ENCODE data around the gene B3GLCT. TPM values are rescaled to one million over a fixed set of nuclear protein-coding genes. Genes with fewer than 3 reads are reported as not detected.

The B3GLCT gene
- total RNA-seq, 2 donors from 2014 or later = 2.8 to 3.1 TPM

- no peaks in the 10 kb centered on the region for H3K27me3 ChIP-seq
- H3K27ac ChIP-seq = no peak overlapping the region
- intact Hi-C loops (cut with DNase I) = no loop called here
- H3K9me3 ChIP-seq = no peaks in the 10 kb centered on the region
- TF ChIP-seq CTCF (IDR thresholded peaks at IDR 0.05) = no peak
- no peak for DNase-seq
- H3K36me3 ChIP-seq = no peaks in the 10 kb centered on the region
- H3K9ac ChIP-seq (ENCODE audit: low read depth in 2 of 2, low read length in 2 of 2) = no peak overlapping the region
- no peaks in the 10 kb centered on the region for H3K4me1 ChIP-seq
- H3K4me3 ChIP-seq = no peak overlapping the region
Observed at GRCh38 chr13:31224174-31224669, 24.4 kb downstream of the B3GLCT start.

- Histone ChIP-seq H3K27me3 (no peaks in the 10 kb centered on the region), H3K27ac (no peak overlapping the region), H3K36me3 (no peaks in the 10 kb centered on the region), H3K9ac (ENCODE audit: low read depth in 2 of 2, low read length in 2 of 2) (no peak overlapping the region), H3K4me3 (no peak overlapping the region), H3K9me3 (no peaks in the 10 kb centered on the region), H3K4me1 (no peaks in the 10 kb centered on the region)
- no peak for TF ChIP-seq CTCF (IDR thresholded peaks at IDR 0.05)
- no peak for DNase-seq
- intact Hi-C loops (cut with DNase I) = no loop called here
Observed at GRCh38 chr13:31224963-31225559, 25.3 kb downstream of the B3GLCT start.

- no peaks in the 10 kb centered on the region for H3K4me1 ChIP-seq
- intact Hi-C loops (cut with DNase I) = no loop called here
- H3K9ac ChIP-seq (ENCODE audit: low read depth in 2 of 2, low read length in 2 of 2) = no peak overlapping the region
- H3K36me3 ChIP-seq = no peaks in the 10 kb centered on the region
- no peak overlapping the region for H3K27ac ChIP-seq
- H3K4me3 ChIP-seq = no peak overlapping the region
- no peaks in the 10 kb centered on the region for H3K9me3 ChIP-seq
- no peaks in the 10 kb centered on the region for H3K27me3 ChIP-seq
- TF ChIP-seq CTCF (IDR thresholded peaks at IDR 0.05) = no peak
- no peak for DNase-seq
Observed at GRCh38 chr13:31225998-31226675, 26.4 kb downstream of the B3GLCT start.

GRCh38 chr13:31227063-31227462 is 27.3 kb downstream of the B3GLCT start:
- H3K27me3 ChIP-seq = no peaks in the 10 kb centered on the region
- H3K4me1 ChIP-seq = no peaks in the 10 kb centered on the region
- no peak overlapping the region for H3K27ac ChIP-seq
- DNase-seq = no peak
- TF ChIP-seq CTCF (IDR thresholded peaks at IDR 0.05) = no peak
- intact Hi-C loops (cut with DNase I) = no loop called here
- no peak overlapping the region for H3K4me3 ChIP-seq
- no peaks in the 10 kb centered on the region for H3K9me3 ChIP-seq
- H3K9ac ChIP-seq (ENCODE audit: low read depth in 2 of 2, low read length in 2 of 2) = no peak overlapping the region
- no peaks in the 10 kb centered on the region for H3K36me3 ChIP-seq

GRCh38 chr13:31227870-31228269 is 28.1 kb downstream of the B3GLCT start:
- DNase-seq = no peak
- Histone ChIP-seq H3K36me3 (no peaks in the 10 kb centered on the region), H3K4me1 (no peaks in the 10 kb centered on the region), H3K27me3 (no peaks in the 10 kb centered on the region), H3K9ac (ENCODE audit: low read depth in 2 of 2, low read length in 2 of 2) (no peak overlapping the region), H3K27ac (no peak overlapping the region), H3K9me3 (no peaks in the 10 kb centered on the region), H3K4me3 (no peak overlapping the region)
- intact Hi-C loops (cut with DNase I) = no loop called here
- TF ChIP-seq CTCF (IDR thresholded peaks at IDR 0.05) = no peak

All from colonic mucosa (tissue), 4 donors.